HEK293 (cell line): ENCODE results near the gene ATP6V0E2.

Experiments
- FEZF1 ChIP-seq: fragments of 450-650 bp; formaldehyde crosslinking; IDR thresholded peaks from 2 replicates; pipeline ENCODE4 v1.5.1; 2016; ENCODE audit warnings: missing biosample characterization, missing genetic modification characterization
- GLI4 ChIP-seq: fragments of 450-650 bp; formaldehyde crosslinking; IDR thresholded peaks from 2 replicates; pipeline ENCODE4 v1.5.1; 2016; ENCODE audit warnings: missing biosample characterization, missing genetic modification characterization
- GLIS2 ChIP-seq: fragments of 450-650 bp; formaldehyde crosslinking; IDR thresholded peaks from 2 replicates; pipeline ENCODE4 v1.5.1; 2016; ENCODE audit warnings: missing biosample characterization, missing genetic modification characterization
- HIC1 ChIP-seq: fragments of 450-650 bp; formaldehyde crosslinking; IDR thresholded peaks from 2 replicates; pipeline ENCODE4 v1.5.1; 2016; ENCODE audit warnings: missing biosample characterization, missing genetic modification characterization
- KLF1 ChIP-seq: fragments of 450-650 bp; formaldehyde crosslinking; IDR thresholded peaks from 2 replicates; pipeline ENCODE4 v1.5.1; 2016; ENCODE audit warnings: missing biosample characterization, missing genetic modification characterization
- MEIS1 ChIP-seq: sonication (generic); formaldehyde crosslinking; IDR thresholded peaks from 2 replicates; pipeline ENCODE4 v1.8.1; 2022; ENCODE audit warnings: missing genetic modification reagents, mild to moderate bottlenecking, borderline replicate concordance
- OVOL3 ChIP-seq: fragments of 450-650 bp; formaldehyde crosslinking; IDR thresholded peaks from 2 replicates; pipeline ENCODE4 v1.5.1; 2016; ENCODE audit warnings: missing biosample characterization, missing genetic modification characterization
- PATZ1 ChIP-seq: fragments of 450-650 bp; formaldehyde crosslinking; IDR thresholded peaks from 2 replicates; pipeline ENCODE4 v1.5.1; 2016; ENCODE audit warnings: missing biosample characterization, missing genetic modification characterization
- REPIN1 ChIP-seq: fragments of 450-650 bp; formaldehyde crosslinking; IDR thresholded peaks from 2 replicates; pipeline ENCODE4 v1.5.1; 2017; ENCODE audit warnings: missing biosample characterization, missing genetic modification characterization, low read depth
- REST ChIP-seq: fragments of 450-650 bp; formaldehyde crosslinking; IDR thresholded peaks from 2 replicates; pipeline ENCODE4 v1.5.1; 2016; ENCODE audit warnings: missing biosample characterization, missing genetic modification characterization
- SETDB1 ChIP-seq: IDR thresholded peaks from one replicate; pipeline ENCODE4 v1.6.1; 2017; ENCODE audit warnings: mild to moderate bottlenecking, low read length, moderate library complexity, mixed read lengths; ENCODE audit not compliant: insufficient read length
- TRIM28 ChIP-seq: IDR thresholded peaks from 2 replicates; pipeline ENCODE4 v1.6.1; 2011; ENCODE audit warnings: low read length, control low read depth, borderline replicate concordance
- ZBTB48 ChIP-seq: fragments of 450-650 bp; formaldehyde crosslinking; IDR thresholded peaks from 2 replicates; pipeline ENCODE4 v1.5.1; 2016; ENCODE audit warnings: missing biosample characterization, missing genetic modification characterization
- ZIC2 ChIP-seq: fragments of 450-650 bp; formaldehyde crosslinking; IDR thresholded peaks from 2 replicates; pipeline ENCODE4 v1.5.1; 2016; ENCODE audit warnings: missing biosample characterization, missing genetic modification characterization
- ZNF114 ChIP-seq: fragments of 450-650 bp; formaldehyde crosslinking; IDR thresholded peaks from 2 replicates; pipeline ENCODE4 v1.5.0; 2017; ENCODE audit warnings: missing biosample characterization, missing genetic modification characterization
- ZNF121 ChIP-seq: fragments of 450-650 bp; formaldehyde crosslinking; IDR thresholded peaks from 2 replicates; pipeline ENCODE4 v1.5.1; 2016; ENCODE audit warnings: missing biosample characterization, missing genetic modification characterization
- ZNF174 ChIP-seq: fragments of 450-650 bp; formaldehyde crosslinking; IDR thresholded peaks from 2 replicates; pipeline ENCODE4 v1.5.0; 2017; ENCODE audit warnings: missing biosample characterization, mild to moderate bottlenecking, missing genetic modification characterization
- ZNF221 ChIP-seq: fragments of 450-650 bp; formaldehyde crosslinking; IDR thresholded peaks from 2 replicates; pipeline ENCODE4 v1.5.1; 2017; ENCODE audit warnings: missing biosample characterization, missing genetic modification characterization, borderline replicate concordance
- ZNF311 ChIP-seq: fragments of 450-650 bp; formaldehyde crosslinking; IDR thresholded peaks from 2 replicates; pipeline ENCODE4 v1.5.1; 2017; ENCODE audit warnings: missing biosample characterization, missing genetic modification characterization, borderline replicate concordance
- ZNF362 ChIP-seq: fragments of 450-650 bp; formaldehyde crosslinking; IDR thresholded peaks from 2 replicates; pipeline ENCODE4 v1.5.1; 2016; ENCODE audit warnings: missing biosample characterization, missing genetic modification characterization
- ZNF423 ChIP-seq: fragments of 450-650 bp; formaldehyde crosslinking; IDR thresholded peaks from 2 replicates; pipeline ENCODE4 v1.5.1; 2016; ENCODE audit warnings: missing biosample characterization, missing genetic modification characterization
- ZNF530 ChIP-seq: fragments of 450-650 bp; formaldehyde crosslinking; IDR thresholded peaks from 2 replicates; pipeline ENCODE4 v1.5.1; 2016; ENCODE audit warnings: low read depth, missing biosample characterization, missing genetic modification characterization
- ZNF548 ChIP-seq: fragments of 450-650 bp; formaldehyde crosslinking; IDR thresholded peaks from 2 replicates; pipeline ENCODE4 v1.5.1; 2016; ENCODE audit warnings: missing biosample characterization, missing genetic modification characterization
- ZNF571 ChIP-seq: fragments of 450-650 bp; formaldehyde crosslinking; IDR thresholded peaks from 2 replicates; pipeline ENCODE4 v1.5.0; 2017; ENCODE audit warnings: missing biosample characterization, missing genetic modification characterization
- ZNF596 ChIP-seq: fragments of 450-650 bp; IDR thresholded peaks from 2 replicates; pipeline ENCODE4 v1.5.0; 2018; ENCODE audit warnings: missing biosample characterization, mild to moderate bottlenecking, missing genetic modification characterization, moderate library complexity
- ZNF626 ChIP-seq: fragments of 450-650 bp; sonication (Bioruptor Pico); formaldehyde crosslinking; IDR thresholded peaks from 2 replicates; pipeline ENCODE4 v1.5.1; 2018; ENCODE audit warnings: missing biosample characterization, missing genetic modification characterization, inconsistent platforms
- ZNF76 ChIP-seq: fragments of 450-650 bp; formaldehyde crosslinking; IDR thresholded peaks from 2 replicates; pipeline ENCODE4; 2016; ENCODE audit warnings: low read depth, missing biosample characterization, missing genetic modification characterization, borderline replicate concordance
- ZSCAN16 ChIP-seq: fragments of 450-650 bp; formaldehyde crosslinking; IDR thresholded peaks from 2 replicates; pipeline ENCODE4 v1.5.1; 2016; ENCODE audit warnings: missing biosample characterization, missing genetic modification characterization

ATP6V0E2 gene

GRCh38 chr7:149873074-149873969, at the start of gene ATP6V0E2 (continued):
- TF ChIP-seq ZNF174 (0 out of 2 replicates have a peak, but pooled peaks have one; percentile 33), ZBTB48 (tag by site-specific recombination) (peak; percentile 70), ZNF571 (tag by site-specific recombination) (no peak), ZNF548 (tag by site-specific recombination) (no peak), ZSCAN16 (no peak), MEIS1 (CRISPR knock-in tag) (no peak), KLF1 (tag by site-specific recombination) (no peak), ZIC2 (tag by site-specific recombination) (peak; percentile 89), ZNF114 (tag by site-specific recombination) (no peak), TRIM28 (no peak), ZNF423 (tag by site-specific recombination) (peak; percentile 48; the same call in 1 of the 2 replicates), GLI4 (peak; percentile 92), ZNF311 (tag by site-specific recombination) (no peak), REPIN1 (tag by site-specific recombination) (no peak), ZNF530 (tag by site-specific recombination) (no peak), ZNF626 (tag by site-specific recombination) (no peak), GLIS2 (tag by site-specific recombination) (peak; percentile 92), ZNF596 (peak; percentile 67), SETDB1 (no peak), FEZF1 (tag by site-specific recombination) (no peak), ZNF121 (tag by site-specific recombination) (peak; percentile 34; the same call in 1 of the 2 replicates), OVOL3 (tag by site-specific recombination) (no peak), ZNF221 (tag by site-specific recombination) (no peak), ZNF76 (tag by site-specific recombination) (peak; percentile 71; the same call in 1 of the 2 replicates), ZNF362 (tag by site-specific recombination) (no peak), REST (tag by site-specific recombination) (no peak), HIC1 (tag by site-specific recombination) (no peak), PATZ1 (tag by site-specific recombination) (peak; percentile 81)
